HG03175 (cell line): Measurements from ENCODE around the gene SERPINB6.
"Not testable (repeated sequence)": the region's sequence is repeated elsewhere in the genome, so short reads cannot be mapped to it uniquely, and the experiment has no call there.

Experiments
- ATAC-seq: cut with Tn5 transposase; IDR thresholded peaks from one replicate; pipeline ENCODE4 v1.9.1; 2021; ENCODE audit warnings: mild to moderate bottlenecking, moderate library complexity; ENCODE audit not compliant: unreplicated experiment

Gene SERPINB6

DNA sequence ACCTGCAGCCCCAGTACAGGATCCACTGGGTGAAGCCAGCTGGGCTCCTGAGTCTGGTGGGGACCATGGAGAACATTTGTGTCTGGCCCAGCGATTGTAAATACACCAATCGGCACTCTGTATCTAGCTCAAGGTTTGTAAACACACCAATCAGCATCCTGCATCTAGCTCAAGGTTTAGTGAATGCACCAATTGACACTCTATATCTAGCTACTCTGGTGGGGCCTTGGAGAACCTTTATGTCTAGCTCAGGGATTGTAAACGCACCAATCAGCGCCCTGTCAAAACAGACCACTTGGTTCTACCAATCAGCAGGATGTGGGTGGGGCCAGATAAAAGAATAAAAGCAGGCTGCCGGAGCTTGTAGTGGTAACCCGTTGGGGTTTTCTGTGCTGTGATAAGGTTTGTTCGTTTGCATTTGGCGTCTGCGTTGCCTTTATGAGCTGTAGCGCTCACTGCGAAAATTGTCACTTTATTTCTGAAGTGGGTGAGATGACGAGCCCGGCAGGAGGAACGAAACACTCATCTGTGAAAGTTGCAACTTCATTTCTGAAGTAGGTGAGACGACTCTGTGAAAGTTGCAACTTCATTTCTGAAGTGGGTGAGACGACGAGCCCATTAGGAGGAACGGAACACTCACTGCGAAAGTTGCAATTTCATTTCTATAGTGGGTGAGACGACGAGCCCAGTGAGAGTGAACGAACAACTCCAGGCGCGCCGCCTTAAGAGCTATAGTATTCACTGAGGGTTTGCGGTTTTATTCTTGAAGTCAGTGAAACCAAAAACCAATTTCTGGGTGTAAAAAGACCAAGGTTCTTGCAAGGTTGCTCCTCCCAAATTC is 31.1 kb downstream of the SERPINB6 start:
- ATAC-seq = peak; percentile 80

DNA sequence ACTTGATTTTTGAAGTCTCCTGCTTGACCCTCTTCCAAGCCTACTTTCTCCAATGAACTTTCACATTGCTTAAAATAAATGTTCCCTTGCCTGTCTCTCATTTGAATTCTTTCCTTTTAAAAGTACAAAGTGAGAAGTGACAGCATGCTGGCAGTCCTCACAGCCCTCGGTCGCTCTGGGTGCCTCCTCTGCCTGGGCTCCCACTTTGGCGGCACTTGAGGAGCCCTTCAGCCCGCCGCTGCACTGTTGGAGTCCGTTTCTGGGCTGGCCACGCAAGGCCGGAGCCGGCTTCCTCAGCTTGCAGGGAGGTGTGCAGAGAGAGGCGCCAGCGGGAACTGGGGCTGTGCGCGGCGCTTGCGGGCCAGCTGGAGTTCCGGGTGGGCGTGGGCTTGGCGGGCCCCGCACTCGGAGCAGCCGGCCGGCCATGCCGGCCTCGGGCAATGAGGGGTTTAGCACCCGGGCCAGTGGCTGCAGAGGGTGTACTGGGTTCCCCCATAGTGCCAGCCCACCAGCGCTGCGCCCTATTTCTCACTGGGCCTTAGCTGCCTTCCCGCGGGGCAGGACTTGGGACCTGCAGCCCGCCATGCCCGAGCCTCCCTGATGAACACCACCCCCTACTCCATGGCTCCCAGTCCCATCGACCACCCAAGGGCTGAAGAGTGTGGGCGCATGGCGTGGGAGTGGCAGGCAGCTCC is 31.9 kb downstream of the SERPINB6 start:
- no peak for ATAC-seq

DNA sequence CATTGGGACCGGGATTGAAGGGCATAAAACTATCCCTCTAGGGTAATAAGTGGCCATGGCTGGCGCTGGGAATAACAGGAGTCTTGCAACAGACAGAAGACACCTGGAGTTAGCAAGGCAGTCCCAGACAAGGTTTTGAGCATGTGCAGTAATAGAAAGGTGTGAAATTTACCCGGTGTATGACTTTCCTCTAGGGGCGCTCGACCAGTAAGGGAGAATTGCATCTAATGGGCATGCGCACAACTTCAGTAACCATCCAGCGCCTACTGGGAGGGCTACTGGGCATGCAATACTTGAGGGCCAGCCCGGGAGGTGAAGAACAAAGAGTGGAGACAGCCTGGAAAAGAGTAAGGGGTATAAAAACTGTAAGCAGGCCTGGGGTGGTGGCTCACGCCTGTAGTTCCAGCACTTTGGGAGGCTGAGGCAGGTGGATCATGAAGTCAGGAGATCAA is 32.7 kb downstream of the SERPINB6 start:
- ATAC-seq = no peak

DNA sequence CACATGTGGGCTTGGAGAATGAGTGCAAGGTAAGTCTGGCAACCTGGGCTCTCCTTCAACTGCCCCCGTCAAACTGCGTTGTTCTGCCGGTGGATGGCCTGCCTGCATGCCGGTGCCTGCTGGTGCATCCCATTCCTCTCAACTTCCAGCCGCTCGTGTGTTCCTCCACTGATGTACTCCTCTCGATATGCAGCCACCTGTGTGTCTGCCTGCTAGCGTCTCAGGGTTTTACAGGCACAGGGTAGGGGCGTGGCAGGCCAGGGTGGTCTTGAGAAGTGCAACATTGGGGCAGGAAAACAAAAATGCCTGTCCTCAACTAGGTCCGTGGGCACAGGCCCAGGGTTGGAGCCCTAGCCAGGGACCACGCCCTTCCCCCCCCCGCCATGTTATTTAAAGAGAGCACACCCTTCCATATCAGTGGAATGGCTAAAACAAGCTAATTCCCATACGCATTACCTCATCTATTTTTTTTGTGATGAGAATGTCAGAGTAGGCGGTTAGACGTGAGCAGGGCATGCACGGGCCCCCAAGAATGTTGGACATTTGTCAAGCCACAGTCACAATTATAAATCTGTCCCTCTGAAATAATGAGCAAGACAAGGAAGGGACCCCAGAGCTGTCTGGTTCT is 33.2 kb downstream of the SERPINB6 start:
- ATAC-seq = no peak

DNA sequence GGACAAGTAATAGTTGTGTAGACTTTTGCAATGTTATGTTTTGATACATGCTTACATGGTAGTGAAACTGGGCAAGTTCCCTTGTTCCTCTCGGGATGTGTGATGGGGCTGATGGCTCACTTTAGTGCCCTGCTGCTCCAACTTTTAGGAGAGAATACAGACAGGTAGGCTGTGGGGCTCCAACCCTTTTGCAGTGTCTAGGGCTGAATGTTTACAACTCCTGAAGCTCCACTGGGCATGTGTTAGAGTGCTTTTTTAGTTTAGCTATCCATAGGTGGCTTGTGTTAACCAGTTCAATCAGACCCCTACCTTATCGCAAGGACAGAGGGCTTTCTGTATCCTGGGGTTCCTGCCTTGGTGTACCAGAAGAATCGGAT is 33.8 kb downstream of the SERPINB6 start:
- no peak for ATAC-seq

DNA sequence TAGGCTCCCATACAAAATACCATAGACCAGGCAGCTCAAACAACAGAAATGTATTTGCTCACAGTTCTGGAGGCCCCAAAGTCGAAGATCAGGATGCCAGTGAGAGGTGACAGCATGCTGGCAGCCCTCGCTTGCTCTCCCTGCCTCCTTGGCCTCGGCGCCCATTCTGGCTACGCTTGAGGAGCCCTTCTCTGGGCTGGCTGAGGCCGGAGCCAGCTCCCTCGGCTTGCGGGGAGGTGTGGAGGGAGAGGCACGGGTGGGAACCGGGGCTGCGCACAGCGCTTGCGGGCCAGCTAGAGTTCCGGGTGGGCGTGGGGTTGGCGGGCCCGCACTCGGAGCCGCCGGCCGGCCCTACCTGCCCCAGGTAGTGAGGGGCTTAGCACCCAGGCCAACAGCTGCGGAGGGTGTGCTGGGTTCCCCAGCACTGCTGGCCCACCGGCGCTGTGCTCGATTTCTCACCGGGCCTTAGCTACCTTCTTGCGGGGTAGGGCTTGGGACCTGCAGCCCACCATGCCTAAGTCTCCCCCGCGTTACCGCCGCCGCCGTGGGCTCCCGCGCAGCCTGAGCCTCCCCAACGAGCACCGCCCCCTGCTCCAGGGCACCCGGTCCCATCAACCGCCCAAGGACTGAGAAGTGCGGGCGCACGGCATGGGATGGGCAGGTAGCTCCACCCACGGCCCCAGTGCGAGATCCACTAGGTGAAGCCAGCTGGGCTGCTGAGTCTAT is 35.6 kb downstream of the SERPINB6 start:
- no peak for ATAC-seq

DNA sequence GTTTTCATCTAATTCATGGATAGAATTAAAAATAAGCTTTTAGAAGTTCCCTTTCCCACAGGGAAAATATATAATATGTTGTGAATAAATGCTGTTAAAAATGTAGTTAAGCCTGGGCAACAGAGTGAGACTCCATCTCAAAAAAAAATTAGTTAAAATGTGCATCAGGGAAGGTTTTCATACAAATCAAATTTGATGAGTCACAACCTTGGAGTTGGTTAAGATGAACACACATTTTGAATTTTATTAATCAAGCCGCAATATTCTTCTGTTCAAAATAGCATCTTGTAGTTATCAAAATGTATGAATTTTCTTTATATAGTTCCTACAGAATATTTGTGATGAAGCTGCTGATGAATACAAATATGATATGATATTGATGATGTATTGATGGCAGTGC is 37.3 kb downstream of the SERPINB6 start:
- ATAC-seq = no peak

DNA sequence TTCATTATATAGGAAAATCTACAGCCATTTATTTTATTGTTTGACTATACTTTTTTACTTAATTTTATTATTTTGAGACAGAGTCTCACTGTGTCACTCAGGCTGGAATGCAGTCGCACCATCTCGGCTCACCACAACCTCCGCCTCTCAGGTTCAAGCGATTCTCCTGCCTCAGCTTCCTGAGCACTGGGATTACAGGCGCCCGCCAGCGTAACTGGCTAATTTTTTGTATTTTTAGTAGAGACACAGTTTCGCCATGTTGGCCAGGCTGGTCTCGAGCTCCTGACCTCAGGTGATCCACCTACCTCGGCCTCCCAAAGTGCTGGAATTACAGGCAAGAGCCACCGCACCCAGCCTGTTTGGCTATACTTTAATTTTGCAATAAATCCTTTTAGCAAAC is 38.5 kb downstream of the SERPINB6 start:
- not testable (repeated sequence) for ATAC-seq

DNA sequence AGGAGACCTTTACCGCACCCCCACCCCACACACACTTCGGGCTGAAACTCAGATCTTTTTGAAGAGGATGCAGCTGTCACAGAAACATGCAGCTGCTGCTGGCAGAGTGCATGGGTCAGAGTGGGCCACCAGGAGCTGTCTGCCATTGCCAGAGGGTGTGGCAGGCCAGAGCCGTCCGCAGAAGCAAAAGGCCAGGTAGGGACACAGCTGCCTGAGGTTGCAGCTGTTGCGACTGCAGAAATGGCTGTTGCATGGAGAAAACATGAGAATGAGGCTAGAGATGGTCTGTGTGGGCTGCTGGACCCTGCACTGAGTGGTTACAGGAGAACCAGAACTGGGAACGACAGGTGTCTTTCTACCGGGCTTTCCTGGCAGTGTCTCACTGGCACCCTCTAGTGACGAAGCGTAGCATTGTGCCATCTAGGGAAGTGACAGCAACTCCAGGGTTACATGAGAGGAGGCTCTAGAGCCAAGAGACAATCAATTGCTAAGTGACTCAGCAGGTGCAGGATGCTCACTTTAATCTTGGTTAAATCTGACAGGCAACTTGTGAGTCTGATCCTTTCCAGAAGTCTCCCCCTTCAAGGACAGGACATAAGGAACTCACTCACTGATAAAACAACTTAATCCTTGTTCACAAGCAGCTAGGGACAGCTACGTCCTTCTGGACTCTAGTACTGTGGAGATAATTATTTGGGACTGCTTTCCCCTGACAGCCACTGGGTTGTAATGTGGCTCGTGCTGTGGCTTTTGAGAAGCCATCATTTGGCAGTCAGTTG is 39.2 kb downstream of the SERPINB6 start:
- ATAC-seq = peak; percentile 79

DNA sequence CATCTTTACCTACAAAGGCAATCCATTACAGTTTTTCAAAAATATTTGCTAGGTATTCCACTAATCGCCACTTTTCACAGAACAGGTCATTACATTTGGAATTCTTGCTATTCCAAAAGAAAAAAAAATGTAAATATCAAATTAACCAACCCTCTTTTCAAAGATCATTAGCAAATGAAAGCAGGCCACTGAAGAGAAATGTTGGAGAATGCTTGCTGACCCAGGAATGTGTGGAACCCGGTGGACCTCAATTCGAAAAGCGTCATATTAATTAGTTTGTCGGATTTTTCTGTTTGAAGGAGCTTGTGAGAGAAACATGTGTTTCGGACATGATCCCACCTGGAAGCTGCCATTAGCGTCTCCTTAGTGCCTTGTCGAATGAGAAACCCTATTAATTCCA is 40.3 kb downstream of the SERPINB6 start:
- no peak for ATAC-seq

DNA sequence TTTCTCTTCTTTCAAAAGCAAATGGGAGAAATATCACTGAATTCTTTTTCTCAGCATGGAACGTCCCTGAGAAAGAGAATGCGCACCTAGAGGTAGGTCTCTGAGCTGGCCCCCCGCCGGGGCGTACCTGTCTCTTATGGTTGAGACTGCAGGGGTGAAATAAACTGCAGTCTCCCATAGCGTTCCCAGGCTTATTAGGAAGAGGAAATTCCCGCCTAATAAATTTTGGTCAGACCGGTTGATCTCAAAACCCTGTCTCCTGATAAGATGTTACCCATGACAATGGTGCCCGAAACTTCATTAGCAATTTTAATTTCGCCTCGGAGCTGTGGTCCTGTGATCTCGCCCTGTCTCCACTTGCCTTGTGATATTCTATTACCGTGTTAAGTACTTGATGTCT is 43.4 kb downstream of the SERPINB6 start:
- not testable (repeated sequence) for ATAC-seq

DNA sequence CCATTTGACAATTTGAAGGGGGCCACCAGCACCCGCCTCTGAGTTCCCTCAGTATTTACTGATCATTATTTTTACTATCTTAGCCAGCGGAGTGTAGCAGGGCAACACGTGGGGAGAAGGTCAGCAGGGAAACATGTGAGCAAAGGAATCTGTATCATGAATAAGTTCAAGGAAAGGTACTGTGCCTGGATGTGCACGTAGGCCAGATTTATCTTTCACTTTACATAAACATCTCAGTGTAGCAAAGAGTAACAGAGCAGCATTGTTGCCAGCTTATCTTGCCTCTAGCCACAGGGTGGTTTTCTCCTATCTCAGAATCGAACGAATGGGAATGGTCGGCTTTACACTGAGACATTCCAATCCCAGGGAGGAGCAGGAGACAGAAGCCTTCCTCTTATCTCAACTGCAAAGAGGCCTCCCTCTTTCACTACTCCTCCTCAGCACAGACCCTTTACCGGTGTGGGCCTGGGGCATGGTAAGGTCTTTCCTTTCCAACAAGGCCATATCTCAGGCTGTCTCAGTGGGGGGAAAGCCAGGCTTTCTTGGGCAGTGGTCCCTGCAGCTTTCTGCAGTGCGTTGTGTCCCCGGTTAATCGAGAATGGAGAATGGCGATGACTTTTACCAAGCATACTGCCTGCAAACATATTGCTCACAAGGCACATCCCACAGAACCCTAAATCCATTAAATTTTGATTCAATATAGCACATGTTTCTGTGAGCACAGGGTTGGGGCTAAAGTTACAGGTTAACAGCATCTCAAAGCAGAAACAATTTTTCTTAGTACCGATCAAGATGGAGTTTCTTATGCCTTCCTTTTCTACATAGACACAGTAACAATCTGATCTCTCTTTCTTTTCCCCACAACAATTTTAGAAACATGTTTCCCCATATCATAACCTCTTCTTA is 45.3 kb downstream of the SERPINB6 start:
- not testable (repeated sequence) for ATAC-seq

DNA sequence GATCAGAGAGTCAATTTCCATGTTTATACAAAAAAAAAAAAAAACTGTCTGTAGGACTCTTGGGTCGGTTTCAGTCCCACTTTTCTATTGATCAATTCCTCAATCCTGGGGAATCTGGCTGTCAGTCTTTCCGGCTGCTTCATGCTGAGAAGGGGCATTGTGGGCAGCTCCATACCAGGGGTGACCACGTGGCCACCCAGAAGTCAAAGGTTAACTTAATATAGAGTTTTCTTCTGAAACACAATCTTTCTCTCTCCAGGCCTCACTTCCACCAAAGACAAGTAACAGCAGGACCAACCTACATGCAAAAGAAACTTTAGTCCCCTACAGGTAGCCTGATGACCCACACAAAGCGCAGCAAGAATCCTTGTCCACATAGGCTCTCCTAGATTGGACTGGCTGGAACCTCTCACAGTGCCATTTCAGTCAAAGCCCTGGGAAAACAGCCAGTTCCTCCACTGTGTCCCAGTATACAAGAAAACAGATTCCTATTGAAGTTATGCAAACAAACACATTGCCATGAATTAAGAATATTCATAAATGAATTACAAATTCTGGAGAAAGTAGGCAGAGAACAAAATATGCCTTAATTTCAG is 49.7 kb downstream of the SERPINB6 start:
- no peak for ATAC-seq

DNA sequence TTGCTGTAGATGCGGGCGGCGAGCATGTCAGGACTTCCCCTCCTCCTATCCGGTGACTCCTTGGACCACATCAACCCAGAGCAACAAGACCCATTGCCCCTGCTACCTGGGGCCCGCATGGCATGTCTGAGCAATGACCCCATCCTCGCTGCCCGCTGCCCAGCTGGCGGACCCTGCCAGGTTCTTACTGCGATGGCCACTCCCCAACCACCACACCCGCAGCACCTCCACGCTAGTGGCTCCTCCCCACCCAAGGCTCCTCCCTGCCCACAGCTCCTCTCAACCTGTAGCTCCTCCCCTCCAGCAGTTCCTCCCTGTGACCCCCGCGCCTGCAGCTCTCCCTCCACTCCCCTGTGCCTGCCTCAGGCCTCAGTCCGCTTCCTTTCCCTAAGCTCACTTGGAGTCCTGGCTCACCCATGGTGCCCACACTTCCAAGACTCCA is 50.7 kb downstream of the SERPINB6 start:
- ATAC-seq = no peak

DNA sequence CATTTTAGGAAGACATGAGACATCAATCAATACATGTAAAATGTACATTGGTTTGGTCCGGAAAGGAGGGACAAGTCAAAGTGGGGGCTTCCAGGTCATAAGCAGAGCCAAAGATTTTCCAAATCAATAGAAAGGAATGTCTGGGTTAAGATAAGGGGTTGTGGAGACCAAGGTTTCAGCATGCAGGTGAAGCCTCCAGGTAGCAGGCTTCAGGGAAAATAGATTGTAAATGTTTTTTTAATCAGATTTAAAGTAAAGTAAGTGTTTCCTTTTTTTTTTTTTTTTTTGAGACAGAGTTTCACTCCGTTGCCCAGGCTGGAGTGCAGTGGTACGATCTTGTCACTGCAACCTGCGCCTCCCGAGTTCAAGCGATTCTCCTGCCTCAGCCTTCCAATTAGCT is 51.5 kb downstream of the SERPINB6 start:
- ATAC-seq = no peak

DNA sequence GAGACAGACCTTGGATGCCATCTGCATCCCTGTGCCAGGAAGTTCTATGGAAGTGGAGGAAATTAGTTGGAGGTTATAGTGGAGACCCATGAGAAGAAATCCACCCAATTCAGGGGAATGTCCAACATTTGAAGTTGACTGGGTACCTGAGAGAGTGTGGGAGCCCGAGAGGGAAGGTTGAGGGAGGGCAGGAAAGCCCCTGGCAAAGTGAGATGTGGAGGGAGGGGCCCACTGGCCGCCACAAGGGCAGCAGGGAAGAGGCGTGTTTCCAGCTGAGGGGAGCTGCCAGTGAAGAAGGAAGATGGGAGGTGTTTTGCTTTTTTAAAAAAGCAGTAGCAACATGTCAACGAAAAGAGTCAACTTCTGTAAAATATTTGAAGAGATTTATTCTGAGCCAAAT is 52.0 kb downstream of the SERPINB6 start:
- no peak for ATAC-seq

DNA sequence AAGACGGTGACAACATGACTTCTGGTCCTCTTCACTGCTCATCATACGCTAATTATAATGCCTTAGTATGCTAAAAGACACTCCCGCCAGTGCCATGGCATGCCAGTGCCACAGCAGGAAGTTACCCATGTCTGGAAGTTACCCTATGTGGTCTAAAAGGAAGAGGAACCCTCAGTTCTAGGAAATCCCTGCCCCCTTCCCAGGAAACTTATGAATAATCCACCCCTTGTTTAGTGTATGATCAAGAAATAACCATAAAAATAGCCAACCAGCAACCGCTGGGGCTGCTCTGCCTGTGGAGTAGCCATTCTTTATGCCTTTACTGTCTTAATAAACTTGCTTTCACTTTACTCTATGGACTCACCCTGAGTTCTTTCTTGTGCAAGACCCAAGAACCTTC is 52.4 kb downstream of the SERPINB6 start:
- no peak for ATAC-seq

DNA sequence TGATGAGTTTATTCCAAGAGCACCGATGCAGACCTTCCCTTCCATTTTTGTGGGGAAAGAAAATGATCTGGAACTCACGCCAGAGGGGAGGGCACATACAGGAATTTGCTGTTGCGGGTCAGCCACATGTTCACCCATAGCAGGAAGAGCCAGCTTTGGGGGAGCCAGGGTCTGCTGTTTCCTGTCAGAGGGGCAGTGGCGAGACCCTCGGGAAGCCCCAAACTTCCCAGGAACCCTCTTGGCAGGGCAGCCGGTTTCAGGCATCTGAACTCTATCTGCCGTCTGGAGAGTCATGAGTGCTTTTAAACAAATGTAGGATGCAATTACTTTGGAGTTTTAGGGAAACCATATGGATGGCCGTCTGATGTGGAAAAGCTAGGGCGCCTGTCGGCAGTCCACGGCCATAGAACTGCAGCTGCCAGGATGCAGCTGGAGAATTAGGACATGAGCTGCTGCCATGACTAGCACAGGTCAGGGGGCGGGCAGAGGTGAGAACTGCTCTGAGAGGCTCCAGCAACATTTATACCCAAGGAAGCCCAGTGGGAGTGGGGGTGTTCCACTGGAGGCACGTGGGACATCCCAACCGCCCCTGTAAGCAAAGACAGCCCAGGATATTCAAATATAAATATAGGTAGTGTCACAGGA is 53.4 kb downstream of the SERPINB6 start:
- no peak for ATAC-seq
